ENCODE data around the gene CHD1.

CHD1 gene

GRCh38 chr5:98813755-98814154, 115.1 kb downstream of the CHD1 start:
- Histone ChIP-seq H3K9ac (ENCODE audit: low read length) (no peak overlapping the region), H3K36me3 (ENCODE audit: control insufficient read depth, insufficient read depth, low read length) (no peaks in the 10 kb centered on the region), H3K4me1 (ENCODE audit: control insufficient read depth, insufficient read depth, low read length) (no peaks in the 10 kb centered on the region), H3K4me3 (ENCODE audit: low read length) (no peak overlapping the region), H3K27me3 (ENCODE audit: control insufficient read depth, insufficient read depth, low read length) (no peaks in the 10 kb centered on the region), H3K27ac (ENCODE audit: low read depth, low read length) (no peak overlapping the region)

GRCh38 chr5:98810206-98810605, 118.6 kb downstream of the CHD1 start:
- H3K36me3 ChIP-seq (ENCODE audit: control insufficient read depth, insufficient read depth, low read length), result no peaks in the 10 kb centered on the region
- no peaks in the 10 kb centered on the region for H3K4me1 ChIP-seq (ENCODE audit: control insufficient read depth, insufficient read depth, low read length)
- H3K27me3 ChIP-seq (ENCODE audit: control insufficient read depth, insufficient read depth, low read length), result no peaks in the 10 kb centered on the region
- no peak overlapping the region for H3K9ac ChIP-seq (ENCODE audit: low read length)
- no peak overlapping the region for H3K27ac ChIP-seq (ENCODE audit: low read depth, low read length)
- H3K4me3 ChIP-seq (ENCODE audit: low read length), result no peak overlapping the region

- no peaks in the 10 kb centered on the region for H3K4me1 ChIP-seq (ENCODE audit: control insufficient read depth, insufficient read depth, low read length)
- no peaks in the 10 kb centered on the region for H3K27me3 ChIP-seq (ENCODE audit: control insufficient read depth, insufficient read depth, low read length)
- no peak overlapping the region for H3K4me3 ChIP-seq (ENCODE audit: low read length)
- H3K9ac ChIP-seq (ENCODE audit: low read length), result no peak overlapping the region
- H3K36me3 ChIP-seq (ENCODE audit: control insufficient read depth, insufficient read depth, low read length), result no peaks in the 10 kb centered on the region
- H3K27ac ChIP-seq (ENCODE audit: low read depth, low read length), result no peak overlapping the region
Measured at GRCh38 chr5:98807806-98808205, 121.0 kb downstream of the CHD1 start.

GRCh38 chr5:98805070-98805469, 123.7 kb downstream of the CHD1 start:
- Histone ChIP-seq H3K27me3 (ENCODE audit: control insufficient read depth, insufficient read depth, low read length) (no peaks in the 10 kb centered on the region), H3K36me3 (ENCODE audit: control insufficient read depth, insufficient read depth, low read length) (no peaks in the 10 kb centered on the region), H3K27ac (ENCODE audit: low read depth, low read length) (no peak overlapping the region), H3K9ac (ENCODE audit: low read length) (no peak overlapping the region), H3K4me1 (ENCODE audit: control insufficient read depth, insufficient read depth, low read length) (no peaks in the 10 kb centered on the region), H3K4me3 (ENCODE audit: low read length) (no peak overlapping the region)

GRCh38 chr5:98804066-98804465, 124.7 kb downstream of the CHD1 start:
- Histone ChIP-seq H3K36me3 (ENCODE audit: control insufficient read depth, insufficient read depth, low read length) (no peaks in the 10 kb centered on the region), H3K9ac (ENCODE audit: low read length) (no peak overlapping the region), H3K27me3 (ENCODE audit: control insufficient read depth, insufficient read depth, low read length) (no peaks in the 10 kb centered on the region), H3K4me3 (ENCODE audit: low read length) (no peak overlapping the region), H3K4me1 (ENCODE audit: control insufficient read depth, insufficient read depth, low read length) (no peaks in the 10 kb centered on the region), H3K27ac (ENCODE audit: low read depth, low read length) (no peak overlapping the region)
